ENCODE measurements around the gene SPANXN5.
"Not testable (repeated sequence)": the region's sequence is repeated elsewhere in the genome, so short reads cannot be mapped to it uniquely, and the experiment has no call there.

SPANXN5 gene

DNA sequence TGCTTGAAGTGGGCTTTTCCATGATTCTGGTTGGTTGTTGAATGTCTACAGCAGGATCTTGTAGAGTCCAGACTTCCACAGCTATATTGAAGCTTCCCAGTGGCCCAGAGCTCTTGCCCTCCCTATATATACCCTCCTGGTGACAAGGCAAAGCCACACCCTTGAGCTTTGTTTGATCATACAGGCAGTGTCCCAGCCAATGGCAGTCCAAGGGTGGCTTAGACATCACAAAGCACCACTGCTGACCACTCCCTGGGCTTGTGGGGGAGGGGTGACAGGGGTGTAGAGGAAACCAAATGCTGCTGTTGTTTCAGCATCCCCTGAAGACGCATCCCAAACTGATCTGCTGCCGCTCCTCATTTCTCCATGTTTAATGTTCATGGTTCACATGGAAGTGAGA lies at the start of gene SPANXN5:
Gene SPANXN5 (minus strand): TSS at position 101 of the 400 bp plus-strand sequence. CDS start 79 bp downstream, at position 22.
- DNase-seq (ENCODE audit: low spot score), result not testable (repeated sequence)

GRCh38 chrX:52843619-52844018 lies 46.4 kb upstream of the SPANXN5 start:
- DNase-seq (ENCODE audit: low spot score), result not testable (repeated sequence)

- DNase-seq (ENCODE audit: low spot score), result no peak
These were observed 41.9 kb upstream of the SPANXN5 start for GRCh38 chrX:52839137-52839536.

DNA sequence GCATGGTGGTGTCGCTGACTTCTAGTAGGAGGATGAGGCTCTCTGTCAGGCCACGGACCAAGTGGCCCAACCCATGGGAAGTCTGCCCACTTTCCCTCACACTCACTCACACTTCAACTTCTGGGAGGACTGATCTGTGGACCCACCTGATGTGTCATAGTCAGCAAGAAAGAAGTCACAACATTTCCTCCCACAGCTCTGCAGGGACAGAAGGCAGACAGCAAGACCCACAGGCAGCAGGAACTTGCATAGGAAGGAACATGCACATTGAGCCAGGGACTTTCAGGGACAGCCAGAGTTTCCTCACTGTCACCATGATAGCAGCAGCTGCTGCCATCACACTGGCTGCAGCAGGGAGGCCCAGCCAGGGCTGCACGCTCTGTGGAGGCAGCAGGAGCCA lies 33.3 kb upstream of the SPANXN5 start:
- DNase-seq (ENCODE audit: low spot score), result no peak

DNA sequence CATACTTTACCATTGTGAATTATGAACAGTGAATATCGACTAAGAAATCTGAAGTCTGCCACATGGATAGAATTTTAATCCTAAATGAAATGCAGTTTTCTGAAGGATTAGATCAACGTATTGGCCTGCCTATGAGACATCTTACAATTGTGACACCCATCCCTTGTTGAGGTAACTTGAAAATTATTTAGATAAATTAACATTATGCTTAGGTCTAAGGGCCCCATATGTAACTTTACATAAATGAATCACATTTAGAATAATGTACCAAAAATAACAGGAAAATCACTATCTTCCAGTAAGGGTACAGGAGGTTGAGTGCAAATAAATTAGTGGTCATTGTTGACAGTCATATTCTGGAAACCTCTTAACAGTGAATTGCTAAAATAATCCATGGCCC lies 27.4 kb upstream of the SPANXN5 start:
- no peak for DNase-seq (ENCODE audit: low spot score)

DNA sequence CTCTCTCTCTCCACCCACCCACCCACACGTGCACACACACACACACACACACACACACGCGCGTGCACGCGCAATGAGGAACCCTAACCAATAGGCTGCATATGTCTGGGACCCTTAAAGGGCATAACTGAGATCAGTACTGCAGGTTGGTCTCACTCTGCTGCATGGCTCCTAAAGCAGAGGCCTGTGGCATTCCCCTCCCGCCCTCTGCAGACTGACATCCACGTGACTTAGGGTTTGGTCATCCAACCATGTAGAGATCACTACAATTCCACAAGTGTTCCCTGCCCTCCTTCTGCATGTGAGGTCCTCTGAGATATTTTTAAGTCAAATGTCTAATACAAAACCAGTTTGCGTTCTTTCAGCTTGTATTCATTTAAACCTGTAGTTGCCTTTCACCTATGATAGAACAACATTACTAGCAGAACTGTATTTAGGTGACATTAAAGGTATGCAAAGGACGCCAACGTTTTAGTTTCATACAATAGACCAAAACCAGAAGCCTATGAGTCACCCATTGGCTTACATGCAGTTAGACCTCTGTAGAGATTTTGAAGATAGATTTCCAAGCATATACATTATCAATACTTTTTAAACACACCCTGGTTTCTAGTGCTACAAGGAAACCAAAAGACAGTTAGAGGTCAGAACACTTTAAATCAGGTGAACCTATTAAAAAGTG lies 24.0 kb upstream of the SPANXN5 start:
- DNase-seq (ENCODE audit: low spot score), result no peak

GRCh38 chrX:52819788-52820187 lies 22.6 kb upstream of the SPANXN5 start:
- DNase-seq (ENCODE audit: low spot score), result no peak

DNA sequence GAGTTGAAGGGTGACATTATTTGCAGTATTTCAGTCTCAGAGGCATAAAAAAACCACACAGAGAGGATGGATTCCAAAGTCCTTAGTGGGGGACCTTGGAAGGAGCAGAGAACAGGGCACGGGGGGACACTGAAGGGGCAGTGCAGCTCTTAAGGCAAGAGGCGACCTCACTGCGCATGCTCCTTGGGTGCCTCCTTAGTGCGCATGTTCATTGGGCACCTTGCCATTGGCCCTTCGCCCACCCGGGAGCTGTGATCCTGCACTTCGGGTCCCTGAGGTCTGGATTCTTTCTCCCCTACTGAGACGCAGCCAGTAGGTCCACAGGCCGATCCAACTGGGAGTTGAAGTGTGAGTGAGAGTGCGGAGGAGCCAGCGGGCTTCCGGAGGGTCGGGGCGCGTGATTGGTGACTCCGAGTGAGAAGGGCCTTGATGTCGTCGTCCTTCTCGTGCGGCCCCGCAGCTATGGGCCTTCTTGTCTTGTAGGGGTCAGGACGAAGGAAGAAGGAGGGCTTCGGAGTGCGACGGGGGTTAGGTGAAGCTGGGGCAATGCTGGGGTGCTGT lies 13.9 kb upstream of the SPANXN5 start, which contains the start of gene XAGE5:
Gene XAGE5 (plus strand): TSS at position 223 of the 561 bp plus-strand sequence. CDS start 1,280 bp downstream, outside the sequence.
- no peak for DNase-seq (ENCODE audit: low spot score)

DNA sequence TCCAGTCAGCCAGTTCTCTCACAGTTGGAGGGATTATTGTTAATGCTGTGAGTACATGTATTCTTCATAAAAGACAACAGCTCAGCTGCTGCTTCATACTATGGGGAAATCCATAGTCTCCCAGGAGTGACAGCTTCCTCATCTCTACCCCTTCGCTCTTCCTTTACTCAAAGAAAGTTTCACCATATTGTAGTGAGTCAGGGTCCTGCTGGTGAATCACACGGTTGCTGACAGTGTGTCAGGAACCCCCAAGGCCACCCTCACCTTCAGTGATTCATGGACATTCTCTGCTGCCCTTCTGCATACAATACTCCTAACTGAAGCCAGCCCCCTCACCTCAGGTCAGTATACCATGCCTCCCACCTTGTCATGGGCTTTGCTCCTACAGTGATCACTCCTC lies 7.6 kb upstream of the SPANXN5 start:
- not testable (repeated sequence) for DNase-seq (ENCODE audit: low spot score)

- DNase-seq (ENCODE audit: low spot score), result not testable (repeated sequence)
These were observed 23.7 kb downstream of the SPANXN5 start for GRCh38 chrX:52773504-52773903.

DNA sequence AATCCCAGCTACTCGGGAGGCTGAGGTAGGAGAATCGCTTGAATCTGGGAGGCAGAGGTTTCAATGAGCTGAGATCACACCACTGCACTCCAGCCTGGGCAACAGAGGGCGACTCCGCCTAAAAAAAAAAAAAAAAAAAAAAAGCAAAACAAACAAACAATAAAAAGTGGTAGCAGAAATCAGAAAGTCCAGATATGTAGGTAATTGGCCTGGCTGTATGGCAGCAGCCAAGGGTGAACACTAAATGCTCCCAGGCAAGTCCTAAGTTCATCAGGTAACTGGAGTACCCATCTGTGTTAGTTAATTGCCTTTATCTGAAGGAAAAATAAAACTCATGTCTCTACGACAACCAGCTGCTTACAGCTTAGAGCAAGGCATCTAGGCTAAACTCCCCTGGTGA lies 31.2 kb downstream of the SPANXN5 start:
- DNase-seq (ENCODE audit: low spot score), result not testable (repeated sequence)

DNA sequence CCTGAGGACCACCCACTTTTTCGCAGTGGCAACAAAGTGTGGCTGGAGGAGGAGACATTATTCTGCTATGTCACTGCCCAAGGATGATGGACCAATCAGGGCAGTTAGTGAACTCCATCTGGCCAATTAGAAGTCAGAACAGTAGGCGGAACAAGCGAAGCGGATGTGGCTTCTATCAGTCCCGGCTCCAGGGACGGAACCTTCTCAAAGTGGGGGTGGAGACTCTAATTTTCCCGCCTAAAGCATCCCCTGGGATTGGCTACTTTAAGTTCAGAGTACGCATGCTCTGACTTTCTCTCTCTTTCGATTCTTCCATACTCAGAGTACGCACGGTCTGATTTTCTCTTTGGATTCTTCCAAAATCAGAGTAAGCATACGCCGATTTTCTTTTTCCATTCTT lies 46.3 kb downstream of the SPANXN5 start, which contains the start of gene SSX2B:
Gene SSX2B (plus strand): TSS at position 301 of the 400 bp plus-strand sequence. CDS start 1,429 bp downstream, outside the sequence.
- not testable (repeated sequence) for DNase-seq (ENCODE audit: low spot score)
